SK-N-SH treated with all-trans-retinoic acid at 6 μM for 48 hours (cell line): ENCODE results near the gene IL9.

Experiments
- ARNTL ChIP-seq: fragments of 450-650 bp; formaldehyde crosslinking; IDR thresholded peaks from 2 replicates; pipeline ENCODE4 v1.5.0; 2020; ENCODE audit warnings: low read depth, mild to moderate bottlenecking, moderate library complexity, borderline replicate concordance
- BACH2 ChIP-seq: fragments of 250-450 bp; sonication (Bioruptor Pico); IDR thresholded peaks from 2 replicates; pipeline ENCODE4 v1.9.0; 2021; ENCODE audit warnings: mild to moderate bottlenecking, borderline replicate concordance
- OSR1 ChIP-seq: fragments of 250-450 bp; sonication (Bioruptor Pico); IDR thresholded peaks from 2 replicates; pipeline ENCODE4 v1.8.0; 2022; ENCODE audit warnings: moderate library complexity, mild to moderate bottlenecking, inconsistent platforms
- RARB ChIP-seq: fragments of 250-450 bp; sonication (Bioruptor Pico); IDR thresholded peaks from 2 replicates; pipeline ENCODE4 v1.8.0; 2021; ENCODE audit warnings: mild to moderate bottlenecking, moderate library complexity
- ZFP3 ChIP-seq: fragments of 250-450 bp; sonication (Bioruptor Pico); IDR thresholded peaks from 2 replicates; pipeline ENCODE4 v1.5.0; 2020; ENCODE audit warnings: mild to moderate bottlenecking, moderate library complexity
- ZNF565 ChIP-seq: fragments of 450-650 bp; formaldehyde crosslinking; conservative IDR thresholded peaks from 2 replicates; pipeline ENCODE4 v1.5.0; 2020; ENCODE audit warnings: low read depth, mild to moderate bottlenecking, moderate library complexity
- ZNF8 ChIP-seq: fragments of 450-650 bp; formaldehyde crosslinking; IDR thresholded peaks from 2 replicates; pipeline ENCODE4 v1.5.0; 2020; ENCODE audit warnings: mild to moderate bottlenecking, moderate library complexity
- TF ChIP-seq, protein P1 (sequence below): fragments of 250-450 bp; sonication (Bioruptor Pico); IDR thresholded peaks from 2 replicates; pipeline ENCODE4 v1.8.0; 2020; ENCODE audit warnings: mild to moderate bottlenecking, moderate library complexity, borderline replicate concordance
- TF ChIP-seq, protein P2 (sequence below): fragments of 250-450 bp; sonication (Bioruptor Pico); IDR thresholded peaks from 2 replicates; pipeline ENCODE4 v1.5.1; 2020; ENCODE audit warnings: low read depth, mild to moderate bottlenecking, moderate library complexity

DNA sequence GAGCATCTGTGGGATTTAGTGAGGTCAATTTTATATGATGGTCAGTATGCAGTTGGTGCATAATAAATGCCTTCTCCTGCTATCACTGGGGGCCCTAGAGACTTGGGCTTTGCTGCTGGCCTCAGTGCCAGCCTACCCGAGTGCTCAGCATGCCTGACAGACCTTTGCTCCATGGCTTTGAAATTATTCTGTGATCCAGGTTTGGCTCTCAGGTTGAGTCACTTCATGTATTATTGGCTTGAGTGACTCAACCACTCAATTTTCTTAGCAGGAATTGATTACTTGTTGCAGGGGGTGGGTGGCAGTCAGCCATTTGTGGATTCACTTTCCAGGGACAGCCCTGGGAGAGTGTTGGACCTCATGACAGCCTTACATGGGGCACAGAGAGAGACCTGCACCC is 47.7 kb downstream of the IL9 start:
- TF ChIP-seq RARB (CRISPR knock-in tag) (no peak), ZNF565 (CRISPR knock-in tag) (no peak), ARNTL (no peak), BACH2 (no peak), ZFP3 (CRISPR knock-in tag) (no peak), OSR1 (CRISPR knock-in tag) (no peak), ZNF8 (CRISPR knock-in tag) (no peak)
- TF ChIP-seq, protein P1, sequence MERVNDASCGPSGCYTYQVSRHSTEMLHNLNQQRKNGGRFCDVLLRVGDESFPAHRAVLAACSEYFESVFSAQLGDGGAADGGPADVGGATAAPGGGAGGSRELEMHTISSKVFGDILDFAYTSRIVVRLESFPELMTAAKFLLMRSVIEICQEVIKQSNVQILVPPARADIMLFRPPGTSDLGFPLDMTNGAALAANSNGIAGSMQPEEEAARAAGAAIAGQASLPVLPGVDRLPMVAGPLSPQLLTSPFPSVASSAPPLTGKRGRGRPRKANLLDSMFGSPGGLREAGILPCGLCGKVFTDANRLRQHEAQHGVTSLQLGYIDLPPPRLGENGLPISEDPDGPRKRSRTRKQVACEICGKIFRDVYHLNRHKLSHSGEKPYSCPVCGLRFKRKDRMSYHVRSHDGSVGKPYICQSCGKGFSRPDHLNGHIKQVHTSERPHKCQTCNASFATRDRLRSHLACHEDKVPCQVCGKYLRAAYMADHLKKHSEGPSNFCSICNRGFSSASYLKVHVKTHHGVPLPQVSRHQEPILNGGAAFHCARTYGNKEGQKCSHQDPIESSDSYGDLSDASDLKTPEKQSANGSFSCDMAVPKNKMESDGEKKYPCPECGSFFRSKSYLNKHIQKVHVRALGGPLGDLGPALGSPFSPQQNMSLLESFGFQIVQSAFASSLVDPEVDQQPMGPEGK (CRISPR knock-in tag): no peak
- TF ChIP-seq, protein P2, sequence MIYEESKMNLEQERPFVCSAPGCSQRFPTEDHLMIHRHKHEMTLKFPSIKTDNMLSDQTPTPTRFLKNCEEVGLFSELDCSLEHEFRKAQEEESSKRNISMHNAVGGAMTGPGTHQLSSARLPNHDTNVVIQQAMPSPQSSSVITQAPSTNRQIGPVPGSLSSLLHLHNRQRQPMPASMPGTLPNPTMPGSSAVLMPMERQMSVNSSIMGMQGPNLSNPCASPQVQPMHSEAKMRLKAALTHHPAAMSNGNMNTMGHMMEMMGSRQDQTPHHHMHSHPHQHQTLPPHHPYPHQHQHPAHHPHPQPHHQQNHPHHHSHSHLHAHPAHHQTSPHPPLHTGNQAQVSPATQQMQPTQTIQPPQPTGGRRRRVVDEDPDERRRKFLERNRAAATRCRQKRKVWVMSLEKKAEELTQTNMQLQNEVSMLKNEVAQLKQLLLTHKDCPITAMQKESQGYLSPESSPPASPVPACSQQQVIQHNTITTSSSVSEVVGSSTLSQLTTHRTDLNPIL (CRISPR knock-in tag): no peak
